Epithelial cell of prostate (primary cell): Measurements from ENCODE around the gene GAS1.

Experiments used
- DNase-seq: peaks from one replicate; pipeline ENCODE4 v3.0.0-alpha.2; 2011; ENCODE audit warnings: low read depth, low spot score
- H3K27ac ChIP-seq: fragments of 450-650 bp; 2 replicates; pipeline ENCODE4 v1.5.1; 2017; ENCODE audit warnings: mild to moderate bottlenecking

GAS1 gene

GRCh38 chr9:86938780-86939179, 8.5 kb downstream of the GAS1 start:
- no peak overlapping the region for H3K27ac ChIP-seq
- no peak for DNase-seq

DNA sequence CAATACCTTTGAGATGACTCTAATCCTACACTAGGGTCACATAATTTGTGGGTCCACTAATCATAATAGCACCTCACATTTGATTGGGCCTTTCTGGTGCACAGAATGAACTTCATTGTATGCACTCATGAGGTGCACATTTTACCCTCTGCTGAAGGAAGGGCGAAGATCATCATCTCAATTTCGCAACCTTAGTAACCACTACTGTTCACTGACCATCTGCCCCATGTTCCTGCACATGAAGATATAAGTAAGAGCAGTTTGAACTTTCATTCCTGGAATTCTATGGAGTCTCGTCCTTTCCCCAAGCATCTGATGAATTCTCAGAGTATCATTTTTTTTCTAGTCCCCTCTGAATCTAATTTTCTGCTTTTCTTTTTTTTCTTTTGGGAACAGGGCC, 21.2 kb downstream of the GAS1 start:
- no peak for DNase-seq
- no peak overlapping the region for H3K27ac ChIP-seq

DNA sequence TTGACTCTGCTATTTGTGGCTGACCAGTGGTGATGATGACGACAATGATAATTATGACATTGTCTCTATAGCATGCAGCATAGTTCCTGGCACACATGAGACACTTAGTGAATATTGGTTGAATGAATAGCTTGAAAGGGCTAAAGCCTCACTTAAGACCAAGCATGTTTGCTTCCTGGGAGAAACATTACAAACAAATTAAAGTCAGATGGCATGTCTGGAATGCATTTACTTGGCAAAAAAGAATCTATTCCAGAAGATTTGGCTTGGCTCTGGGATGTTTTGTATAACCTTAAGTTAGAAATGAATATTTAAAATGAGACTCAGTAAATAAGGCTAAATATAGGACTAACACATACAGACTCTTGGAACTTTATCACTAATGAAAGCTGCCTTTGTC, 21.6 kb downstream of the GAS1 start:
- no peak overlapping the region for H3K27ac ChIP-seq
- DNase-seq: no peak

- no peak for DNase-seq
- H3K27ac ChIP-seq: no peak overlapping the region
Observed at GRCh38 chr9:86924206-86924605, 23.1 kb downstream of the GAS1 start.

DNA sequence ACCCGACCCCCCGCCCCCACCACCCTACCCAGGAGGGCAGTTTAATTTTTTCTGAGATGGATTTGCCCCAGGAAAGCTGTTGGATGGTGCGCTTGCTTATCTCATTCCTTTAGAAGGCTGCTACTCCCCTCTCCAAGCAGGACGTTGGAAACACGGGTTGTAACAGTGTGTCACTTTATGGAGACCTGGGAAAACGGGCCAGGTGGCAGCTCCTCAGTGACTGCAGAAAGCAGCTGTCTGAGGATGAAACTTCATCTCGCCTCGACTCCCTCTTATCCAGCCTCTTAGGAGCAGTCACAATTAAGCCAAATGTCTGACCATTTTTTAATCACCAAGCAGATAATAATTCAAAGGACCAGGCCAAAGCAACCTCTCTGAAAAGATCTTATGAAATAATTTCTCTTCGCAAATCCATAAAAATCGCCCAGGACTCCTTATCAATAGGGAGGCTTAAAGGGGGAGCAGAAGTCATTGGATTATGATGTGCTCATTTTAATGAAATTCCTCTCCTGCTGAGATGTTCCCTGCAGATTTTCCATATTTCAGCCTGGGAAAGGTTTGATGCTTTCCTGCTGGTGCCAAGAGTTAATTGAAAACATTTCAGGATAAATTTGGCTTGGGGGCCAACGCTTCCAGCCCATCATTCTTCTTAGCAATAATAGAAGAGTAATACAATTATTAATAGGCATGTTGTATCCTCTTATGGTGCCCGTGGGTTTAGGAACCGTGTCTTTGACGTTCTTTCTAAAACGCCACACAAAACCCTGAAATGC, 26.0 kb downstream of the GAS1 start:
- no peak for DNase-seq
- H3K27ac ChIP-seq: no peak overlapping the region

DNA sequence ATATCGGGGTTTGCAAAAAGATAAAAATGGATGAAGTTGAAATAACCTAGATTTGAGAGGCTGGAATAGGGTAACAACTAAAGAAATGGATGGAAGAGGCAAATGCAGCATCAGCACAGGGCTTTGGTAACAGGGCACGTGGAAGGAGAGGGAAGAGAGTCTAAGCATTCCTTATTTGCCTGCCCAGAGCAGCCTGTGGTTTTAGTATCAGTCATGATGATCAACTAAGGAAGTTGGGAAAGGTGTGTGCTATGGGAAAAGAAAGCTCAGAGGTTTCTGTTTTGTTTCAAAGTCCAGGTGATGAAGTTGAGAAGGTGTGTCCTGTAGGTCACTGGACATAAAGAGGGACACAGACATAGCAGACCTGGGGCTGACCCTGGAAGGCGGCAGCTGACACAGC, 28.8 kb downstream of the GAS1 start:
- DNase-seq: peak; percentile 3
- no peak overlapping the region for H3K27ac ChIP-seq

DNA sequence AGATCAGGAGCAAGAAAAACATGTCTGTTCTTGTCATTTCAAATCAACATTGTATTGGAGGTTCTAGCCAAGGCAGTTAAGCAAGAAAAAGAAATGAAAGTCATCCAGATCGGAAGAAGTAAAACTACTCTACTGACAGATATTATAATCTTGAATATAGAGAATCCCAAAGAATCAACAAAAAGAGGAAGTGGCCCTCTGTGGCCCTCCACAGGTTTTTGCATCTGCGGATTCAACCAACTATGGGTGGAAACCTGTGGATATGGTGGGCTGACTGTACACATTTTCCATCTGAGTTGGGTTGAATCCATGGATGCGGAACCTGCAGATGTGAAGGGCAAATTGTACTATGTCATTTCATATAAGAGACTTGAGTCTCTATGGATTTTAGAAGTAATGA, 35.1 kb downstream of the GAS1 start:
- H3K27ac ChIP-seq: no peak overlapping the region
- peak; percentile 2 for DNase-seq

- no peak for DNase-seq
- H3K27ac ChIP-seq: no peak overlapping the region
Observed at GRCh38 chr9:86909388-86909787, 37.9 kb downstream of the GAS1 start.

- no peak for DNase-seq
- no peak overlapping the region for H3K27ac ChIP-seq
Observed at GRCh38 chr9:86908261-86908660, 39.0 kb downstream of the GAS1 start.

GRCh38 chr9:86907346-86907745, 40.0 kb downstream of the GAS1 start:
- DNase-seq: no peak
- no peak overlapping the region for H3K27ac ChIP-seq

DNA sequence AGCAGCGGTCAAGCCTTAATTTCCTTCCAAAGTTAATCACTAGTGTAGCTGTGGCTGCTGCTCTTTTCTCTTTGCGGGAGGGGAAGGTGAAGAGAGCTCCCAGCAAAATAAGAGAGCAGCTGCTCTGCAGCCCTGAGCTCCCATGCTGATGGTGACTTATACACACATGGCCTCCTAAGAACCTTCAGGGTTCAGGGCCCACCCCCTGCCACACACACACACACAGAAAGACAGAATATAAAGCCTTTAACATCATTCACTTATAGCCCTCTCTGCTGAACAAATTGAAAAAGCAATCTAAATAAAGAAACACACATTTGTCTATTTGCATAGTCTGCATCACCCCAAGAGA, 43.6 kb downstream of the GAS1 start:
- no peak for DNase-seq
- no peak overlapping the region for H3K27ac ChIP-seq

- H3K27ac ChIP-seq: no peak overlapping the region
- DNase-seq: no peak
Observed at GRCh38 chr9:86902991-86903733, 44.1 kb downstream of the GAS1 start.

DNA sequence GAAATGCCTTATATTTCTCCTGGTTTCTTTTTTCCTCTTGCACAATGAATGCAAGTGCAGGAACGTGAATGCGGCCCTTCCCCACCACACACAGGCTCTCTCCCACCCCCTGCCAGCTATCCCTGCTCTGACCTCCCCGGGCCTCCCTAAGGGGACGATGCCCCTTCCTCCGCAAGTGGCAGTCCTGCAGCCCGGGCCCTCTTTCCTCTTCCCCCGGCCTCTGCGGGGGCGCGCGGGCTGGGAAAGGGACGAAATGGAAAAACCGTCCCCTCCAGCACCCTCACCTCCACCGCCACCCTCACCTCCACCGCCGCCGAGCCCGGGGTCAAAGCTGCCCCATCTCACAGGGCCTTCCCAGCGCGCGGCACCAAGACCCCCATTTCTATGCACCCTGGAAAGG, 44.7 kb downstream of the GAS1 start:
- DNase-seq: no peak

GRCh38 chr9:86902176-86902575, 45.1 kb downstream of the GAS1 start:
- H3K27ac ChIP-seq: no peak overlapping the region
- no peak for DNase-seq

More for the DNA sequence above, 44.7 kb downstream of the GAS1 start:
- no peak overlapping the region for H3K27ac ChIP-seq

- no peak for DNase-seq
- H3K27ac ChIP-seq: no peak overlapping the region
Observed at GRCh38 chr9:86901511-86901910, 45.8 kb downstream of the GAS1 start.
